H1 (cell line): ENCODE data around the gene CHST9.

Experiments used
- CTCF ChIP-seq, 3 experiments: IDR thresholded peaks; 1 replicate in 2 of 3; 2 replicates in 1 of 3; pipeline versions ENCODE4 v1.5.1 to v1.6.1; 2011; ENCODE audit warnings: low read length in 3 of 3, mild to moderate bottlenecking in 3 of 3, inconsistent platforms in 2 of 3, low read depth in 1 of 3, moderate library complexity in 1 of 3; ENCODE audit not compliant: insufficient read depth in 1 of 3; ENCODE audit errors: control extremely low read depth in 1 of 3
- FOSL1 ChIP-seq: IDR thresholded peaks from 2 replicates; pipeline ENCODE4 v1.6.1; 2011; ENCODE audit warnings: mild to moderate bottlenecking, low read depth, low read length, moderate library complexity; ENCODE audit not compliant: insufficient read depth
- JUN ChIP-seq: IDR thresholded peaks from 2 replicates; pipeline ENCODE4 v1.6.1; 2011; ENCODE audit warnings: low read depth, mild to moderate bottlenecking, improper control_type of control experiment, low read length
- POLR2A ChIP-seq, 2 experiments: IDR thresholded peaks; 1 replicate in 1 of 2; 2 replicates in 1 of 2; pipeline ENCODE4 v1.6.1; 2011; ENCODE audit warnings: low read depth in 2 of 2, low read length in 2 of 2, mild to moderate bottlenecking in 2 of 2; ENCODE audit errors: control extremely low read depth in 1 of 2
- USF2 ChIP-seq: IDR thresholded peaks from 2 replicates; pipeline ENCODE4 v1.6.1; 2011; ENCODE audit warnings: low read length, improper control_type of control experiment

GRCh38 chr18:27073404-27073830 lies 111.7 kb downstream of the CHST9 start:
- TF ChIP-seq CTCF (IDR thresholded peaks at IDR 0.05; ENCODE audit: control extremely low read depth in 1 of 3, insufficient read depth in 1 of 3, low read depth in 1 of 3, low read length in 3 of 3) (no peak), USF2 (no peak), POLR2A (IDR thresholded peaks at IDR 0.05; ENCODE audit: control extremely low read depth in 1 of 2, low read depth in 2 of 2, low read length in 2 of 2) (no peak), FOSL1 (no peak), JUN (no peak)
